Right ventricle myocardium inferior (tissue), 1 donor: ENCODE measurements around the gene SMAP1. TPM values are rescaled to one million over a fixed set of nuclear protein-coding genes. Genes with fewer than 3 reads are reported as not detected.

ENCODE experiments used
- ATAC-seq: fragments of 200-7000 bp; cut with Tn5 transposase; one replicate; pipeline ENCODE4 v1.9.1; 2020; ENCODE audit warnings: mild to moderate bottlenecking, moderate library complexity
- DNase-seq: peaks from one replicate; pipeline ENCODE4 v3.0.0; 2021; ENCODE audit errors: missing footprints
- intact Hi-C: fragments of 100-400 bp; cut with DNase I; formaldehyde crosslinking; loops from one replicate; pipeline ENCODE4 v1.11.0; 2022
- total RNA-seq: library from RNA; stranded (reverse); fragmentation: NEBNext Ultra II Directional; extraction: Animal tissue kit (Norgen Biotek cat#: 25700); gene quantifications from one replicate; pipeline ENCODE4 v1.2.1, GENCODE V29; 2021
- donor health status: DM: no; HTN: yes; CAD: no; lungs with severe emphysema.

SMAP1 gene
- total RNA-seq, 1 donor from 2014 or later, result 27.3 TPM

DNA sequence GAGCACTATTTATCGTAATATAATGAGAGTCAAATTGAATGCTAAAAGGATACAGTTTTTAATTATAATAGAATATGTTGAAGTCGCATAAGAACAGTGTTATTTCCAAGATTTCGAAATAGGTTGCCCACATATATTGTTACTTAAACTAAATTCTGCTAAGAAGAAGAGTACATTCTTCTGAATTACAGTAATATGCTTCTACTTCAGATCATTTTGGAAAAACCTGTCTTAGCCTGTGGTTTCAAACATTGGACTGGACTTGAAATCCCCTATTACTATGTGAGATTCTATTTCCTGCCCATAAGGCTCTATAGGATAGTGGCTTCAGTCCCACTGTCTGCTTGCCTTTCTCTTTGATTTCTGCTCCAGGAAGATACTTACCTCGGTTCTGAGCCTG is 152.0 kb downstream of the SMAP1 start:
- intact Hi-C loops, result no loop called here
- no peak for ATAC-seq

GRCh38 chr6:70820778-70821177 is 153.1 kb downstream of the SMAP1 start:
- no peak for ATAC-seq
- DNase-seq, result no peak
- intact Hi-C loops, result no loop called here

More for the DNA sequence above, 152.0 kb downstream of the SMAP1 start:
- no peak for DNase-seq

GRCh38 chr6:70821751-70822150 is 154.1 kb downstream of the SMAP1 start:
- ATAC-seq (no peak), DNase-seq (no peak)
- intact Hi-C loops, result no loop called here

DNA sequence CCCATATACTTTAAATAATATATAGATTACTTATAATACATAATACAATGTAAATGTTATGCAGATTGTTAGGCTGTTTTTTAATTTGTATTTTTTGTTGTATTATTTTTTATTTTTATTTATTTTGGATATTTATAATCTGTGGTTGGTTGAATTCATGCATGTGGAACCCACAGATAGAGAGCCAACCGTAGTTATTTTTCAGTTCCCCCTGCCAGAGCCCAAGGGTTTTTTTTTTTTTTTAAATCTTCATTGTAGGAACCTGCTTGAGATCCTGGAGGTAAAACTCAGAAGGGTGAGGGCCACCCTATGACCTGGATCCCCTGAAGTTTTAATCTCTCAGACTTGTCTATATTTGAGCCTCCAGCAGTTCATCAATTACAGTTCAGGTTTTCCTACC is 156.0 kb downstream of the SMAP1 start:
- intact Hi-C loops, result no loop called here
- no peak for ATAC-seq
- no peak for DNase-seq

GRCh38 chr6:70831427-70831826 is 163.7 kb downstream of the SMAP1 start:
- intact Hi-C loops, result no loop called here
- ATAC-seq, result no peak
- DNase-seq, result no peak

DNA sequence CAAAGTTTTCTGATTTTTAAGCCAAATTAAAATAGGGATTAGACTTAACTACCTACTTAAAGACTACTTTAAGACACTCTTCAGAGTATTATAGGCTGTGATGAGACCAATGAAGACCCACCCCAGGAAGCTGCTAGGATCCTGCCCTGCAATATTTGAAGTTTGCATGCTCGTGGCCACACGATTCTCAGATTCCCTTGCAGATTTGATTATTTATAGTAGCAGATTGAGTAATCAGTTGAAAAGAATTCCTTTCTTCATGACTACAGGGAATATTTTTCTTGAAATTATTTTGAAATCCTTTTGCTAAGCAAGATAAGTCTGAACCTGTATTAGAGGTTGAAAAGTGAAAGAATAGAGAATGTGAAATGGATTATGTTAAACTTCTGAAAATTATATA is 166.8 kb downstream of the SMAP1 start:
- ATAC-seq (no peak), DNase-seq (no peak)
- intact Hi-C loops, result no loop called here

DNA sequence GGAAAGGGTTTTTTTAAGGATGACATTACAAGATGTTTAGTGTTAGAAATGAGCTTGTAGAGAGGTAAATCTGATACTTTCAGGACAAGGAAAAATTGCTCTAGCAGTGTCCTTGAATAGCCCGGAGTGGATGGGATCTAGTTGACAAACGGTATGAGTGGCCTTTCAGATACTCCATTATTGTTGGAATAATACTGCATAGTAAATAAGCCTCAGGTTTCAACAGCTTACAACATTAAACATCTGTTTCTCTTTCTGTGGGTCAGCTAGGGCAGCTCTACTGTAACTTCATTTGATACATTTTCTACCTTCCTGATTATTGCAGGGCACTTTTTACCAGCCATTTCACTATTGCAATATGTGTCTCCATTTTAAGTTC is 171.2 kb downstream of the SMAP1 start:
- ATAC-seq, result no peak
- intact Hi-C loops, result no loop called here
- no peak for DNase-seq

DNA sequence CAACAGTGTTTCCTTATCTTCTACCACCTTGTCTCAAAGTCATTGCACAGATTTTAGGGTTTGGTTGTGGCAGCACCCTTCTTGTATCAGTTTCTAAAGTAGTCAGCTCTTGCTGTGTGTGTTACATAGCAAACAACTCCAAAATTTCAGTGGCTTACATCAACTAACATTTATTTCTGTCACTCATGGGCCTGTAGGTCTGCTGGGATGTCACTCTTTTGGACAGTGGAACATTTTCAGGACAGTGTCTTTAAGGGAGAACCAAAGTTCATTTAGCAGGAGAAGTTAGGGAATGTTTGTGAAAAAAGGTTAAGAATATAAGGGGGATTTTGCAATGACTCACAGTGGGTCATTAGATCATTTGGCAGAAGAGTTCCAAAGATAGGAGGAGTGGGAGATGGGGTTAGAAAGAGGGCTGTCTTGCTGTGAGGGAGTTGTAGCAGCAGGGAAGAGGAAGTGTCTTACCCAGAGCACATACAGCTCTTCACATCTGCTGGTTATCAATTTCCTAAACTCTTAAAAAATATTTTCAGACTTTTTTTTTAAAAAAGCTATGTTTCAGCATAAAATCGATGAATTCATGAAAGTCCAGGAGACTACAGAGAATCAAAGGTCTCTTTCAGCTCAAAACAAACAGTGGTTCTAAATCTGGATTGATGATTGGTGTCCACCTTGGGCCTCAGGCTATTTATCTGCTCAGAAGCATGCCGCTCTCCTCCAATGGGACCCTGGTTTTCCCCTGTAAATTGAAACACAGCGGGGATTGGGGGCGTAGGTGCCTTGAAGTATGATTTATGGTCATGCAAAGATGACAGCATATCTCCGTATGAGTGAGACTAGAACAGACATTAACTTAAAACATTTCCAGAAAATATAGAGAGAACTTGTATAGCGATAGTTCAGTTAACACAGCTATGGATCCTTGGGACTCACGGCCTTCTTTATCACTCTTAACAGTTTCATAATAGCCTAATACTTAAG is 171.9 kb downstream of the SMAP1 start:
- intact Hi-C loops, result no loop called here
- ATAC-seq (no peak), DNase-seq (no peak)

DNA sequence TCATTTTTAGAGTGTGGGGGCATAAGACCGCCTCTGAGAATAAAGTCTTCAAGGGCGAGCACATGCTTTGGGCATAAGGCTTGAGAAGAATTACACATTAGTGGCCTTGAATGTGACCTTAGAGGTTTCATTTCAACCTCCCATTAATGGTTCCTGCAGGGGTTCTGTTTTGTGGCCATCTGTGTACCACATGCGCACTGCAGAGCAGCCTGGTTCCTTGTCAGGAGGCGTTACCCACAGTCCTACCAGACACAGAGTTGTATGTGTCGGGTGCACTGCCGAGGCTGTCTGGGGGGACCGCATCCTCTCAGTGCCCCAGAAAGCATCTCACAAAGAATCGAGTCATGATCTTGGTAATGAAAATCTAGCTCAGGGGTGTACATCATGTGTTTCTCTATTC is 173.4 kb downstream of the SMAP1 start:
- DNase-seq (no peak), ATAC-seq (no peak)
- intact Hi-C loops, result no loop called here

GRCh38 chr6:70842541-70842940 is 174.9 kb downstream of the SMAP1 start:
- no peak for DNase-seq
- intact Hi-C loops, result no loop called here
- ATAC-seq, result no peak

DNA sequence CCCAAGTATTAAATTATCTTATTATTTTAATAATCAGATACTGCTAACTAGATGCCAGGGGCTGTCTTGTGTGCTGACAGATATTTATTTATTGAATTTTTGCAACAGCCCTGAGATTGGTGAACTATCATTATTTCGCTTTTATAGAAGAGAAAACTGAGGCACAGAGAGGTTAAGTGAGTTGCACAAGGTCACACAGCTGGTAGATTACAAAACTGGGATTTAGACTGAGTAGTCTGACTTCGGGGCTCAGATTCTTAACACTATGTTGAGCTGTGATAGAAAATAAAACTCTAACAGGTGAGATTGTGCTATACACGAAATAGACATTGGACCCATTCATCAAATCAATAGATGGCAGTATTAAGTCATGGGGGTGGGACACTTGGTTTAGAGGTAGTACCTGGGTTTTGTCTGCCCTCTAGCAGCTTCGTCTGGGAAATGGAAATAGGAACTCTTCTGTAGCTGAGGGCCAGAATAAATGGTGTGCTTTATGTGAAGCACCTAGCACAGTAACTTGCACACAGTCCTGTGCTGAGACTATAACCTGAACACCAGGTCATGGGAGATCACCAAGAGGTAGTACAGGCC is 175.7 kb downstream of the SMAP1 start:
- ATAC-seq (no peak), DNase-seq (no peak)
- intact Hi-C loops, result no loop called here

DNA sequence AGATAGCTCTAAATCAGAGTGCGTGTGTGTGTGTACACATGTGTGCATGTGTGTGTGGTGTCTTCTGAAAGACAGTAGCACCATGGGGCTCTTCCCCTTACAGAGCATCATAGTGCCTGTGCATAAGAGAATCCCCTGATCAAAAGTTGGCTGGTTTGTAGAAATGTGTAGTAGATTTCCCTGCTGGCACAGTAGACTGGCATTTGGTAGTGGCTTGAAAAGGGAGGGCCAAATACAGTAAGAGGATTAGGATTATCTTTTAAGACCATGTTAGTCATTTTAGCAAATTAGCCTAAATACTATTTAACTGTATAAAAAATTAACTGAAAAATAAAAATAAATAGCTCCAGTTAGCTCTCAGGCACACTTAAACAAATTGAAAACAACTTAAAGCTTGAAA is 176.6 kb downstream of the SMAP1 start:
- no peak for ATAC-seq
- intact Hi-C loops, result no loop called here
- DNase-seq, result no peak

GRCh38 chr6:70846207-70846835 is 178.6 kb downstream of the SMAP1 start:
- intact Hi-C loops, result no loop called here

GRCh38 chr6:70847106-70848084 is 179.7 kb downstream of the SMAP1 start:
- DNase-seq (no peak), ATAC-seq (no peak)
- intact Hi-C loops, result no loop called here

More at GRCh38 chr6:70846207-70846835, 178.6 kb downstream of the SMAP1 start:
- DNase-seq, result no peak
- ATAC-seq, result no peak

DNA sequence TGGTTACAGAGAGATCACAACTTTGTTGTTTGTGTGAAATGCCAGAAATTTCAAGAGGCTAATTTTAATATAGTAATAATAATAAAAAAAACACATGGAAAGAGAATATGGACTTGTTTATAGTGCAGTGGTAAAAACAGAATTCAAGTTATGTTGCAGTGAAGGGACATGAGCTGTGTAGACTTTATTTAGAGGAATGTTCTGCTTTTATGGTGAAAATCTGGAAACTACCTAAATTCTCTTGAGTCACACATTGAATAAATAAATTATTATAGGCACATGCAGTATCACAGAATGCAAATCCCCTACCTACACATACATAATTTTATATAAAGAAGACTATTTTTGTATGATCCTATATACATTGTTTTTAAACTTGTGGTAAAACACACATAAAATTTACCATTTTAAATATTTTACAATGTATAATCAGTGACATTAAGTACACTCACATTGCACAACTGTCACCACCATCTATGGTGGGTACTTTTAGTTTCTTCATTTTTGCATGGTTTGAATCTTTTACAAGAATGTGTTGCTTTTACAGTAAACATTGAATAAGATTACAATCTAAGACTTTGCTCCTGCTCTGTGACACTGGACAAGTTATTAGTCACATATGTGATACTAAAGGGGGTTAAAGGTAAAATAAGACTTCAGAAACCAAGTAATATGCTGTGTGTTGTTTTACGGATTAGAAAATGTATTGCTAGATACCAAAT is 181.8 kb downstream of the SMAP1 start:
- intact Hi-C loops, result no loop called here
- ATAC-seq (no peak), DNase-seq (no peak)

DNA sequence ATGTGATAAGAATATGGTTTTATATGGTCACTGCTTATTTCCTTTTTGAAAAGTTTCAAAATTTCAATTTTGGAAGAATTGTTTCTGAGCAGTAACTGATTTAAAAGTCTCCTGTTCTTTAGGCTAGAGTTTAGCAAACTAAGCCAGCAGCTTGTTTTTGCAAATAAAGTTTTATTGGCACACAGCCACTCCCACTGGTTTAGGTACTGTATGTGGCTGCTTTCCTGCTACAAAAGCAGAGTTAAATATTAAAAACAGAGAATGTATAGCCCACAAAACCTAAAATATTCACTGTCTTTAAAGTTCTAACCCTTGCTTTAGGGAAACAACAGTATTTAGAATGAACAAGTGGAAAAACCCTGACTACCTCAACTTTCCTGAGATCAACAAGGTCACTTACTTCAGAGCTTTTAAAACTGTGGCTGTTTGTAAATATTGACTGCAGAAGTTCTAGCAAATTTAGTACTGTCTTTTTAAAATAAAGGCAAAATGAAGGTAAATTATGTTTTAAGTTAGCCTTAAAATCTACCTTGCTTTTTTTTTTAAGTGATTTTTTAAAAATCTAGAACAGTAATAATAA is 185.1 kb downstream of the SMAP1 start:
- ATAC-seq (no peak), DNase-seq (no peak)
- intact Hi-C loops, result no loop called here

DNA sequence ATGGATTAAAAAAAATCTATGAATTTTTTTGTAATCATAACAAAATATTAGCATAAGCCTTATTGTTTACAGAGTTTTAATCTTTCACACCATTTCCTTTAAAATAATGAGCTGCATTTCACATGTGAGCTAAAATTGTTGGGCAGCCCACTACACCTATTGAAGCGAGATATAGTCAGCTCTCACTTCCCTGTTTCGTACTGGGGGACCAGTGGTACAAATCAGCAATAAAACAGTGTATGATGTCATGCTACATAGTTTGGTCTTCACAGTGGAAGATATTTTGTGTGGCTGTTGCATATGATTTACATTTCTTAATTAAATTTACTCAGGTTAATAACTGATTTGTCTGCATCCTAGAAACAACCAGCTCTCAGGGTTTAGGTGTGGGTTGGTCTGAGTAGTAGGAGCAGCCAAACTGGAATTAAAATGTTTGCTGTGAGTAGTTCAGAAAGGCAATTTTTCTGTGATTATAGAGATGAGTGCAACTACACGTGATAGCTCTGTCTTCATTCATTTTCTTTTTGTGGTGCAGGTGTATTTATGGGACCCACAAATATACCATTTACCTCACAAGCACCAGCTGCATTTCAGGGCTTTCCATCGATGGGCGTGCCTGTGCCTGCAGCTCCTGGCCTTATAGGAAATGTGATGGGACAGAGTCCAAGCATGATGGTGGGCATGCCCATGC is 189.8 kb downstream of the SMAP1 start:
- intact Hi-C loops, result no loop called here
- ATAC-seq (no peak), DNase-seq (no peak)
